H9 (cell line): ENCODE data around the gene BCL2L1. TPM values are rescaled to one million over a fixed set of nuclear protein-coding genes. Genes with fewer than 3 reads are reported as not detected.

ENCODE experiments used
- DNase-seq: peaks from one replicate; pipeline ENCODE4 v3.0.0-alpha.2; 2017
- H2AFZ ChIP-seq: one replicate; pipeline ENCODE4 v1.6.1; 2013; ENCODE audit warnings: mild to moderate bottlenecking, low read length, control low read depth, moderate library complexity
- H2AK5ac ChIP-seq: 2 replicates; pipeline ENCODE4 v1.6.1; 2013; ENCODE audit warnings: low read length, control low read depth, mixed read lengths; ENCODE audit not compliant: insufficient read length
- H2BK120ac ChIP-seq: one replicate; pipeline ENCODE4 v1.6.1; 2013; ENCODE audit warnings: low read depth, mild to moderate bottlenecking, low read length, control low read depth, inconsistent platforms; ENCODE audit not compliant: poor library complexity, severe bottlenecking
- H2BK12ac ChIP-seq: 2 replicates; pipeline ENCODE4 v1.6.1; 2013; ENCODE audit warnings: low read length, control low read depth, mixed read lengths, low read depth; ENCODE audit not compliant: insufficient read length
- H2BK15ac ChIP-seq: 2 replicates; pipeline ENCODE4 v1.6.1; 2013; ENCODE audit warnings: low read depth, low read length, control low read depth
- H2BK20ac ChIP-seq: one replicate; pipeline ENCODE4 v1.6.1; 2013; ENCODE audit warnings: low read depth, mild to moderate bottlenecking, low read length, control low read depth, inconsistent platforms; ENCODE audit not compliant: poor library complexity, severe bottlenecking
- H2BK5ac ChIP-seq: 2 replicates; pipeline ENCODE4 v1.6.1; 2013; ENCODE audit warnings: low read length, control low read depth, mixed read lengths; ENCODE audit not compliant: insufficient read length
- H3K14ac ChIP-seq: 2 replicates; pipeline ENCODE4 v1.6.1; 2013; ENCODE audit warnings: low read length, control low read depth; ENCODE audit not compliant: insufficient read depth
- H3K18ac ChIP-seq: 2 replicates; pipeline ENCODE4 v1.6.1; 2013; ENCODE audit warnings: low read depth, mild to moderate bottlenecking, mixed read lengths, low read length, control low read depth; ENCODE audit not compliant: insufficient read length
- H3K23ac ChIP-seq: 2 replicates; pipeline ENCODE4 v1.6.1; 2013; ENCODE audit warnings: low read length, control low read depth, mixed read lengths, low read depth; ENCODE audit not compliant: insufficient read length
- H3K23me2 ChIP-seq: 2 replicates; pipeline ENCODE4 v1.6.1; 2013; ENCODE audit warnings: low read depth, mild to moderate bottlenecking, mixed read lengths, low read length, control low read depth; ENCODE audit not compliant: insufficient read length, poor library complexity, severe bottlenecking
- H3K27ac ChIP-seq: 2 replicates; pipeline ENCODE4 v1.5.1; 2013; ENCODE audit warnings: low read length, control low read depth, mixed read lengths, low read depth; ENCODE audit not compliant: insufficient read length
- H3K27me3 ChIP-seq: 2 replicates; pipeline ENCODE4 v1.6.1; 2013; ENCODE audit warnings: low read length, control low read depth, inconsistent platforms; ENCODE audit not compliant: insufficient read depth
- H3K4ac ChIP-seq: 2 replicates; pipeline ENCODE4 v1.6.1; 2013; ENCODE audit warnings: low read depth, mild to moderate bottlenecking, control low read depth, inconsistent platforms, low read length, moderate library complexity
- H3K4me1 ChIP-seq: 2 replicates; pipeline ENCODE4 v1.6.1; 2013; ENCODE audit warnings: low read length, control low read depth, inconsistent platforms; ENCODE audit not compliant: insufficient read depth
- H3K4me2 ChIP-seq: 2 replicates; pipeline ENCODE4 v1.6.1; 2013; ENCODE audit warnings: low read length, control low read depth, mixed read lengths; ENCODE audit not compliant: insufficient read length, insufficient read depth
- H3K56ac ChIP-seq: 2 replicates; pipeline ENCODE4 v1.6.1; 2013; ENCODE audit warnings: low read depth, mild to moderate bottlenecking, mixed read lengths, low read length, control low read depth; ENCODE audit not compliant: insufficient read length
- H3K79me1 ChIP-seq: 2 replicates; pipeline ENCODE4 v1.6.1; 2013; ENCODE audit warnings: low read depth, mild to moderate bottlenecking, moderate library complexity, low read length, control low read depth, inconsistent platforms; ENCODE audit not compliant: insufficient read depth, poor library complexity, severe bottlenecking
- H3K79me2 ChIP-seq: 2 replicates; pipeline ENCODE4 v1.6.1; 2013; ENCODE audit warnings: low read length, control low read depth, inconsistent platforms; ENCODE audit not compliant: insufficient read depth
- H3K9ac ChIP-seq: 2 replicates; pipeline ENCODE4 v1.6.1; 2013; ENCODE audit warnings: low read length, control low read depth, mixed read lengths; ENCODE audit not compliant: insufficient read length; ENCODE audit errors: extremely low read depth
- H3K9me3 ChIP-seq: one replicate; pipeline ENCODE4 v1.6.1; 2013; ENCODE audit warnings: low read depth, low read length, inconsistent platforms; ENCODE audit not compliant: control insufficient read depth
- H3T11ph ChIP-seq: one replicate; pipeline ENCODE4 v1.6.1; 2013; ENCODE audit warnings: mild to moderate bottlenecking, low read length, control low read depth, inconsistent platforms
- H4K20me1 ChIP-seq: one replicate; pipeline ENCODE4 v1.6.1; 2013; ENCODE audit not compliant: control insufficient read depth, insufficient read length, insufficient read depth
- H4K5ac ChIP-seq: 2 replicates; pipeline ENCODE4 v1.6.1; 2013; ENCODE audit warnings: low read depth, mild to moderate bottlenecking, mixed read lengths, low read length, control low read depth; ENCODE audit not compliant: insufficient read length
- H4K8ac ChIP-seq: replicated peaks from 2 replicates; pipeline ENCODE4 v1.6.1; 2013; ENCODE audit warnings: low read length, control low read depth, mixed read lengths, low read depth; ENCODE audit not compliant: insufficient read length
- H4K91ac ChIP-seq: 2 replicates; pipeline ENCODE4 v1.6.1; 2013; ENCODE audit warnings: low read depth, mild to moderate bottlenecking, moderate library complexity, mixed read lengths, low read length, control low read depth; ENCODE audit not compliant: insufficient read length
- H3K27ac Mint-ChIP-seq, 3 experiments: 2 replicates in 2 of 3; 3 replicates in 1 of 3; pipeline ENCODE4 v1.8.0; 2020 to 2021; ENCODE audit warnings: mixed read lengths in 3 of 3, mild to moderate bottlenecking in 1 of 3, moderate library complexity in 1 of 3
- H3K27me3 Mint-ChIP-seq: 2 replicates; pipeline ENCODE4 v1.8.0; 2021; ENCODE audit warnings: low read depth, mild to moderate bottlenecking, moderate library complexity, mixed read lengths
- H3K36me3 Mint-ChIP-seq, 3 experiments: 2 replicates in 2 of 3; 3 replicates in 1 of 3; pipeline ENCODE4 v1.8.0; 2020 to 2021; ENCODE audit warnings: low read depth in 3 of 3, mixed read lengths in 3 of 3; ENCODE audit not compliant: insufficient read depth in 1 of 3
- H3K4me1 Mint-ChIP-seq, 2 experiments: 2 replicates each; pipeline ENCODE4 v1.8.0; 2020; ENCODE audit warnings: mixed read lengths in 2 of 2
- H3K4me3 Mint-ChIP-seq, 2 experiments: 2 replicates in 1 of 2; 3 replicates in 1 of 2; pipeline ENCODE4 v1.8.0; 2020 to 2021; ENCODE audit warnings: mild to moderate bottlenecking in 2 of 2, mixed read lengths in 2 of 2, moderate library complexity in 1 of 2
- H3K9me3 Mint-ChIP-seq, 2 experiments: 2 replicates in 1 of 2; 3 replicates in 1 of 2; pipeline ENCODE4 v1.8.0; 2020; ENCODE audit warnings: mild to moderate bottlenecking in 2 of 2, mixed read lengths in 2 of 2, moderate library complexity in 1 of 2
- WGBS: extraction: QIAGEN DNeasy Blood & Tissue Kit; methylation state at CpG from one replicate; pipeline ENCODE4 v1.1.7; 2013; ENCODE audit warnings: missing lambda C conversion rate, low lambda C conversion rate, mixed read lengths; ENCODE audit not compliant: insufficient read length; ENCODE audit errors: extremely low coverage; 5-methylcytosine and 5-hydroxymethylcytosine counted together
- total RNA-seq: library from RNA; stranded (reverse); gene quantifications from 2 replicates; pipeline ENCODE4 v1.2.1, GENCODE V29; 2021
- TF ChIP-seq, protein P1 (sequence below): fragments of 200-600 bp; sonication (generic); conservative IDR thresholded peaks from 3 replicates; pipeline ENCODE4 v1.8.0; 2021; ENCODE audit warnings: antibody characterized with exemption, mild to moderate bottlenecking

BCL2L1 gene
- total RNA-seq, 1 experiment from 2014 or later, result 105 TPM

DNA sequence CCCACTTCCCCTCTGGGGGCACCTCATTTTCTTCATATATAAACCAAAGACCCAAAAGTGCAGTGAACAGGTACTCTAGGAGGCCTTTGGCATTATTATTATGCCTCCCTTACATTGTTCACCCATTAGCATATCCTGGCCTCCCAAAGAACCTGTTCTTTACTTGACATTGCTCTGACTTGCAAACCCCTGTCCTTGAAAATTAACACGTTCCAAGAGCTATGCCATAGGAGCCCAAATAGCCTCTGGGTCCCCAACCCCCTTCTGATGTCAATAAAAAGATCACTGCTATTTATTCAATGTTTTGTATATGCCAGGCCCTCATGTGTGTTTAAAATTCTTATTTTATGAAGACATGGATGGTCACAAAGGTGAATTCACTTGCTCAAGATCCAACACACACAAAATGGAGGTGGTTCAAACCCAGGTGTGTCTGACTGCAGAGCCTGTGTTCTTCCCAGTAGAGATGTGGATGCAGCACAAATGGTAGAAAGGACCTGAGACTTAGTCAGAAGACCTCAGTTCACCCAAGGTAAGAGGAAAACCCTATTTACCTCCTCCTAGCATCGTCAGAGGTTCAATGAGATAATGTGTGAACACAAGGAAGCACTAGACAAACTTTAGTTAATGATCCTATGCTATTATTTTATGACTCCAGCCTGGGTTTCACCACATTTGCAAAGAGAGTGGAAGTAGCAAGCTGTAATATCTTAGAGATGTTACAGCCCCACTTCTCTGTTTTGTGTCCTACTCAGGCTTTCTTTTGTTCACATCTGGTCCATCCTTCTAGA lies 36.6 kb downstream of the BCL2L1 start:
- peak overlapping the region in 1 of 3 experiments; percentile 57; a peak in 1 of 7 replicates for H3K27ac Mint-ChIP-seq
- Histone ChIP-seq H2BK15ac (no peak overlapping the region), H2BK20ac (no peak overlapping the region), H4K20me1 (no peaks in the 10 kb centered on the region), H3K4me1 (no peaks in the 10 kb centered on the region), H3K18ac (no peak overlapping the region), H3T11ph (no peak overlapping the region), H3K9ac (no peak overlapping the region), H4K8ac (no peak overlapping the region), H2BK12ac (no peak overlapping the region), H4K5ac (no peak overlapping the region), H3K79me2 (no peaks in the 10 kb centered on the region), H2BK5ac (no peak overlapping the region), H3K79me1 (peaks cover 2% of the 10 kb centered on the region), H3K27me3 (no peaks in the 10 kb centered on the region), H2BK120ac (no peak overlapping the region), H3K56ac (no peak overlapping the region), H2AK5ac (no peak overlapping the region), H3K9me3 (no peaks in the 10 kb centered on the region), H3K4me2 (no peak overlapping the region), H2AFZ (no peak overlapping the region), H3K27ac (no peak overlapping the region), H3K23ac (no peak overlapping the region), H3K23me2 (no peaks in the 10 kb centered on the region), H4K91ac (no peak overlapping the region), H3K14ac (no peak overlapping the region), H3K4ac (no peak overlapping the region)
- no peak for DNase-seq
- H3K4me1 Mint-ChIP-seq, result peaks cover 16 to 18% of the 10 kb centered on the region in 2 experiments
- peaks cover 2 to 53% (median 31%) of the 10 kb centered on the region in 3 experiments; a peak in 6 of 7 replicates for H3K36me3 Mint-ChIP-seq
- H3K9me3 Mint-ChIP-seq, result no peaks in the 10 kb centered on the region
- H3K27me3 Mint-ChIP-seq, result no peaks in the 10 kb centered on the region
- TF ChIP-seq, protein P1, sequence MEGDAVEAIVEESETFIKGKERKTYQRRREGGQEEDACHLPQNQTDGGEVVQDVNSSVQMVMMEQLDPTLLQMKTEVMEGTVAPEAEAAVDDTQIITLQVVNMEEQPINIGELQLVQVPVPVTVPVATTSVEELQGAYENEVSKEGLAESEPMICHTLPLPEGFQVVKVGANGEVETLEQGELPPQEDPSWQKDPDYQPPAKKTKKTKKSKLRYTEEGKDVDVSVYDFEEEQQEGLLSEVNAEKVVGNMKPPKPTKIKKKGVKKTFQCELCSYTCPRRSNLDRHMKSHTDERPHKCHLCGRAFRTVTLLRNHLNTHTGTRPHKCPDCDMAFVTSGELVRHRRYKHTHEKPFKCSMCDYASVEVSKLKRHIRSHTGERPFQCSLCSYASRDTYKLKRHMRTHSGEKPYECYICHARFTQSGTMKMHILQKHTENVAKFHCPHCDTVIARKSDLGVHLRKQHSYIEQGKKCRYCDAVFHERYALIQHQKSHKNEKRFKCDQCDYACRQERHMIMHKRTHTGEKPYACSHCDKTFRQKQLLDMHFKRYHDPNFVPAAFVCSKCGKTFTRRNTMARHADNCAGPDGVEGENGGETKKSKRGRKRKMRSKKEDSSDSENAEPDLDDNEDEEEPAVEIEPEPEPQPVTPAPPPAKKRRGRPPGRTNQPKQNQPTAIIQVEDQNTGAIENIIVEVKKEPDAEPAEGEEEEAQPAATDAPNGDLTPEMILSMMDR, result no peak
- WGBS, result no CpG with 5 or more reads among the region's 2 CpGs
- no peak overlapping the region for H3K4me3 Mint-ChIP-seq
